RWPE2 (cell line): ENCODE results near the gene TOMM40L.
A peak's percentile ranks its signal among the peaks of the same experiment; 100 is the strongest.
"Not testable (repeated sequence)": the region's sequence is repeated elsewhere in the genome, so short reads cannot be mapped to it uniquely, and the experiment has no call there.

ENCODE experiments used
- ATAC-seq: fragments of 200-7000 bp; cut with Tn5 transposase; 3 replicates; pipeline ENCODE4 v1.9.1; 2021; ENCODE audit warnings: low read depth
- DNase-seq: peaks from one replicate; pipeline ENCODE4 v3.0.0-alpha.2; 2020; ENCODE audit warnings: low spot score
- H3K27ac ChIP-seq: fragments of 450-650 bp; 2 replicates; pipeline ENCODE4 v1.5.1; 2017; ENCODE audit warnings: mild to moderate bottlenecking; ENCODE audit not compliant: poor library complexity, severe bottlenecking
- H3K27me3 ChIP-seq: fragments of 250-450 bp; sonication (Bioruptor Pico); 2 replicates; pipeline ENCODE4 v1.5.1; 2021; ENCODE audit warnings: mild to moderate bottlenecking, moderate library complexity; ENCODE audit not compliant: insufficient read depth, poor library complexity, severe bottlenecking
- H3K36me3 ChIP-seq: fragments of 250-450 bp; sonication (Bioruptor Pico); 2 replicates; pipeline ENCODE4 v1.5.1; 2020; ENCODE audit warnings: low read depth, mild to moderate bottlenecking, moderate library complexity
- H3K4me1 ChIP-seq: fragments of 250-450 bp; sonication (Bioruptor Pico); 2 replicates; pipeline ENCODE4 v1.5.1; 2021; ENCODE audit warnings: mild to moderate bottlenecking, moderate library complexity; ENCODE audit not compliant: insufficient read depth, poor library complexity, severe bottlenecking
- H3K4me3 ChIP-seq: fragments of 250-450 bp; sonication (Bioruptor Pico); 2 replicates; pipeline ENCODE4 v1.5.1; 2021; ENCODE audit warnings: mild to moderate bottlenecking, moderate library complexity; ENCODE audit not compliant: severe bottlenecking
- H3K9me3 ChIP-seq: fragments of 250-450 bp; sonication (Bioruptor Pico); 2 replicates; pipeline ENCODE4 v1.5.1; 2021; ENCODE audit warnings: mild to moderate bottlenecking, moderate library complexity; ENCODE audit not compliant: severe bottlenecking
- CTCF ChIP-seq: fragments of 450-650 bp; IDR thresholded peaks from one replicate; pipeline ENCODE4 v1.5.1; 2017; ENCODE audit warnings: mild to moderate bottlenecking, moderate library complexity; ENCODE audit not compliant: poor library complexity, severe bottlenecking

Gene TOMM40L

GRCh38 chr1:161241682-161242081 lies 15.8 kb downstream of the TOMM40L start:
- no peaks in the 10 kb centered on the region for H3K4me1 ChIP-seq
- H3K4me3 ChIP-seq, result no peak overlapping the region
- H3K27ac ChIP-seq, result no peak overlapping the region
- no peaks in the 10 kb centered on the region for H3K27me3 ChIP-seq
- TF ChIP-seq CTCF, result no peak
- no peaks in the 10 kb centered on the region for H3K9me3 ChIP-seq
- H3K36me3 ChIP-seq, result no peaks in the 10 kb centered on the region
- ATAC-seq, result no peak
- DNase-seq, result no peak

GRCh38 chr1:161242313-161242712 lies 16.5 kb downstream of the TOMM40L start:
- DNase-seq (no peak), ATAC-seq (no peak)
- no peak overlapping the region for H3K27ac ChIP-seq
- H3K4me3 ChIP-seq, result no peak overlapping the region
- H3K9me3 ChIP-seq, result no peaks in the 10 kb centered on the region
- H3K27me3 ChIP-seq, result no peaks in the 10 kb centered on the region
- H3K36me3 ChIP-seq, result no peaks in the 10 kb centered on the region
- no peaks in the 10 kb centered on the region for H3K4me1 ChIP-seq
- TF ChIP-seq CTCF, result no peak

- DNase-seq, result no peak
Observed at GRCh38 chr1:161244888-161245287, 19.0 kb downstream of the TOMM40L start.

GRCh38 chr1:161250100-161250499 lies 24.2 kb downstream of the TOMM40L start:
- not testable (repeated sequence) for H3K9me3 ChIP-seq, ATAC-seq, H3K4me1 ChIP-seq, H3K4me3 ChIP-seq, DNase-seq, H3K27ac ChIP-seq, H3K27me3 ChIP-seq, H3K36me3 ChIP-seq

More at GRCh38 chr1:161244888-161245287, 19.0 kb downstream of the TOMM40L start:
- no peak for TF ChIP-seq CTCF
- no peaks in the 10 kb centered on the region for H3K36me3 ChIP-seq
- H3K4me3 ChIP-seq, result no peak overlapping the region
- peak; percentile 46; the same call in 2 of the 3 replicates for ATAC-seq
- no peaks in the 10 kb centered on the region for H3K27me3 ChIP-seq
- H3K9me3 ChIP-seq, result no peaks in the 10 kb centered on the region
- no peak overlapping the region for H3K27ac ChIP-seq
- no peaks in the 10 kb centered on the region for H3K4me1 ChIP-seq

GRCh38 chr1:161250829-161251228 lies 25.0 kb downstream of the TOMM40L start:
- H3K4me3 ChIP-seq, result no peak overlapping the region
- ATAC-seq, result no peak
- no peak for DNase-seq
- no peaks in the 10 kb centered on the region for H3K4me1 ChIP-seq
- no peaks in the 10 kb centered on the region for H3K9me3 ChIP-seq
- no peak for TF ChIP-seq CTCF
- no peaks in the 10 kb centered on the region for H3K36me3 ChIP-seq
- H3K27ac ChIP-seq, result no peak overlapping the region
- H3K27me3 ChIP-seq, result no peaks in the 10 kb centered on the region
